ENCODE data around the gene KLF13.

KLF13 gene

DNA sequence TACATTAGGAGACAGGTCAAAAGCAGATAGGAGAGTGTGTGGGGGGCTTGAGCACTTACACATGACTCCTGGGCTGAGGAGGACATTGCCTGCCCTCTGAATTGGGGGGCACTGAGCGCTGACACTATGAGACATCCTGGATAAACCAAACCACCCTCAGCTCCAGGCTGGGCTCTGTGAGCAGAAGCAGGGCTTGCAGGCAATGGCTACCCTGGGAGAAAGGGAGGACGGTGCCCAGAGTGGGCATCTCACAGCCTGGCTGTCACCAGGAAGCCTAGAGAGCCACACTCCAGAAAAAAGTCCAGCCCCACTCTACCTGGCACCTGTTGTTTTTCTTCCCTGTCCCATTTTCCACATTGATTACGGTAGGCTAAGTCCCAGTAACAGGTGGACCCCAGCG is 8.2 kb upstream of the KLF13 start:
- Mint-ChIP-seq H3K27me3 (no peaks in the 10 kb centered on the region), H3K4me3 (no peak overlapping the region), H3K27ac (no peak overlapping the region), H3K4me1 (ENCODE audit: low read depth) (peaks cover 45% of the 10 kb centered on the region), H3K36me3 (no peaks in the 10 kb centered on the region), H3K9me3 (ENCODE audit: low read depth) (no peaks in the 10 kb centered on the region)

DNA sequence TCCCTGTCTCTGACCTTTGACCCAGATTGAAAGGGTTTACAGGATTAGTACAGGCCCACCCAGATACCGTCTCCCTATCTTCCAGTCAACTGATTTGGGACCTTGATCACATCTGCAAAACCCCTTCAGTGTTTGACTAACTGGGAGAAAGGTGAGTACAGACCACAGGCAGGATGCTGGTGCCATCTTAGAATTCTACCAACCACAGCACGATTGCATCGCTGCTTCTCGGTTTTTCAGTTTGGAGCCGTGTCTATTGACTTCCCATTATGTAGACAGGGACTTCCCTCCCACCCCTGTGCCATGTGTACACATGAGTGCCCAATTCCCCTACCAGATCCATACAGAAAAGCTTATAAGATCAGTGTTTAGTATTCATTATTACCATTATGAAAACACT is 6.6 kb upstream of the KLF13 start:
- Mint-ChIP-seq H3K27me3 (no peaks in the 10 kb centered on the region), H3K36me3 (no peaks in the 10 kb centered on the region), H3K4me3 (no peak overlapping the region), H3K4me1 (ENCODE audit: low read depth) (peaks cover 53% of the 10 kb centered on the region), H3K9me3 (ENCODE audit: low read depth) (no peaks in the 10 kb centered on the region), H3K27ac (no peak overlapping the region)

DNA sequence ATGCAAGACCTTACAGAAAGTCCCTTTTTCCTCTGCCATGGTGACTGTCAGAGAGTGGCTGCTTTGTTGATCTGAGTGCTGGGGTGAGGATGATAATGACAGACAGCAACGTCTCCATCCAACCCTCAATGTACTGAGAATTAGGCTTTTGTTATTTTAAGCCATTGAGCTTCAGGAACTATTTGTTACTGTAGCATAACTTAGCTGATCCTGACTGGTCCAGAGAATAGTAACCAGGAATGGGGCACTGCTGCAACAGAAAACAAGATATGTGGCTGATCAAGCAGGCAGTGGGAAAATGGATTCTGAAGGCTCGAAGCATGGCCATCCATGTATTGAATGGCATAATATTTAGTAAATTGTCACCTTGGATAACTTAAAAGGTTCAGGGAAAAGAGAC is 5.2 kb upstream of the KLF13 start:
- no peaks in the 10 kb centered on the region for H3K9me3 Mint-ChIP-seq (ENCODE audit: low read depth)
- no peaks in the 10 kb centered on the region for H3K27me3 Mint-ChIP-seq
- no peak overlapping the region for H3K4me3 Mint-ChIP-seq
- no peak overlapping the region for H3K27ac Mint-ChIP-seq
- H3K36me3 Mint-ChIP-seq: no peaks in the 10 kb centered on the region
- peaks cover 53% of the 10 kb centered on the region for H3K4me1 Mint-ChIP-seq (ENCODE audit: low read depth)

DNA sequence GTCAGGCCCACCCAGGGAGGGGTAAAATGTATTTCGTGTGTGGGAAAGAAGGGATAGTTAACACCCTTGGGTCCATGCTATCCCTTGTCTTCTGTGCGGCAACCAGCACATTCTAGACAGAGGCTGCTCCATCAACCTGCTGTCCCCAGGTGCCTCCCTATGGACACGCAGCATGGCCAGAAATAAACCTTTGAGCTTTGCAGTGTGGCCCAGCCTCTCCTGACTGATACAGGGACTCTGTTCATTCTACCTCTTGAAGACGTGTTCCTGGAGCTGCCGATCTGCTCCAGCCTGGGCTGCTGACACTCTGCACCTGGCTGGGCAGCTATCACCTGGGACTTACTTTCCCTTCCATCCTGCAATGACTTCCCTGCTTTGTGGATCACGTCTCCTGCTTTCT is 4.1 kb upstream of the KLF13 start:
- Mint-ChIP-seq H3K4me1 (ENCODE audit: low read depth) (peaks cover 42% of the 10 kb centered on the region), H3K27ac (no peak overlapping the region), H3K9me3 (ENCODE audit: low read depth) (no peaks in the 10 kb centered on the region), H3K27me3 (no peaks in the 10 kb centered on the region), H3K36me3 (no peaks in the 10 kb centered on the region), H3K4me3 (no peak overlapping the region)

DNA sequence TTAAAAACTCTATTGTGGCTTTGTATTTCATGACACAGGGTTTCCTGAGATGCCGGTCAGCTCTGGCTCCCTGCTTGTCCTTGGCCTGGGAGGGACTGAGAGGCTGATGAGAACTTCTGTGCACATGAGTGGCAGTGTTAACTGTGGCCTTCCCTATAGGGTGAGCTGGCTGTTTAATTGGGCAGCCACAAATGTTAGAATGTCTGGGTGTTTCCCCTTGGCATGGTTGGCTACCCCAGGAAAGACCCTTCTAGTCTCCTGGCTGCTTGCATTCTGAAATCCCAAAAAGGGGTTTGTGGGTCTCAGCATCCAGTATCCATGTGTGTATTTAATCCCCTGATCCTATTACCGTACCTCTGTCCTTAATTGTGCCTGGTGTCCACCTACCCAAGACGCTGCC is 3.0 kb upstream of the KLF13 start:
- Mint-ChIP-seq H3K27ac (peak overlapping the region; percentile 42), H3K9me3 (ENCODE audit: low read depth) (no peaks in the 10 kb centered on the region), H3K36me3 (no peaks in the 10 kb centered on the region), H3K4me1 (ENCODE audit: low read depth) (peaks cover 39% of the 10 kb centered on the region), H3K4me3 (no peak overlapping the region), H3K27me3 (no peaks in the 10 kb centered on the region)

DNA sequence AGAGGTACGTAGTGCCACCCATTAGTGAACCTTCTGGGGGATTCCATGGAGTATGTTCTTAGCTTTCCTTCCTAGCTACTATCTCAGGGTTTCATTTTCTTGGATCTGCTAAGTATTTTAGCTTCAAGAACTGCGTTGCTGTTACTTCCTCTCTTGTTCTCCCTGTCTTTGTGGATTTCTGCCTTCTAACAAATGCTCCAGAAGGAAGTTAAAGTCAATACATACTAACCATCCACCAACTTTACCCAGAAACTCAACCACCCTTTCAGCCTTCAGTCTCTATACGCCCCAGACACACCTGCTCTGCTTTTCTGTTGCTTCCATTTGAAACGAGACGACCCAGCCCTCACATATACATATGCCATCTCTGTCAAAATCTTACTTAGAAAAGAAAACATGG is 2.4 kb upstream of the KLF13 start:
- Mint-ChIP-seq H3K4me3 (peak overlapping the region; percentile 88), H3K36me3 (no peaks in the 10 kb centered on the region), H3K4me1 (ENCODE audit: low read depth) (peaks cover 43% of the 10 kb centered on the region), H3K9me3 (ENCODE audit: low read depth) (no peaks in the 10 kb centered on the region), H3K27me3 (no peaks in the 10 kb centered on the region), H3K27ac (peak overlapping the region; percentile 42)

DNA sequence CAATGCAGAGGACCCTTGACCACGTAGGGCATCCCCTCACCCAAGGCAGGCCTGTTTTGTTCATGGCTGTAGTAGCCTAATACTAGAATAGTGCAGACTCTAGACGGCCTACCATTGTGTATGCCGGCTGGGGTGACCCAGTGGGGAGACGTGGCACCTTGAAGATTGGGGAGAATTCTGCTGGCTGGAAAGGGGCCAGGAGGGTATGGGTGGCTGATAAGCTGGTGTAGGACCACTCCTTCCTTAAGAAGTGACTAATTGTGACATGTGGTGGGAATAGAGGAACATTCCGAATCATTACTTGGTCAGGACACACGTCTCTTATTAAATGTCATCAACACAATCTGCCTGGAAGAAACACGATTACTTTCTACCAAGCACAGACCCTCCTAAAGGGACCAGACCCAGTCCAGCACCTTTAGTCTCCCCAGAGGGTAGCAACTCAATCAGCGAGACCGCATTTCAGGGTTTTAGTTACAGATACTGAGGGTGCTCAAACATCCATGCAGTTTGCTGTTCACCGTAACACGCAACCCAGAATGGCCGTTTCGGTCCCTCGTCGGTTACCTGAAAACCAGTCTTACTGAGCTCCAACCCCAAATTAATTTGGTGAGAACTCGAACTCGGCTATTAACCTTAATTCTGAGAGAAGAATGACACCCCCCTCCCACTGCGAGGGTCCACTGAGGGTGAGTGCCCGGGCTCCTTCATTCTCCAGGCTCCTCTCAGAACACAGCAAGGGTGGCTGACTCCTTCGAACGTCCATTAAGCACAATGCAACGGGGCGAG is 1.6 kb upstream of the KLF13 start:
- Mint-ChIP-seq H3K9me3 (ENCODE audit: low read depth) (no peaks in the 10 kb centered on the region), H3K27me3 (no peaks in the 10 kb centered on the region), H3K4me1 (ENCODE audit: low read depth) (peaks cover 43% of the 10 kb centered on the region), H3K4me3 (peak overlapping the region; percentile 88), H3K27ac (peak overlapping the region; percentile 93), H3K36me3 (no peaks in the 10 kb centered on the region)

DNA sequence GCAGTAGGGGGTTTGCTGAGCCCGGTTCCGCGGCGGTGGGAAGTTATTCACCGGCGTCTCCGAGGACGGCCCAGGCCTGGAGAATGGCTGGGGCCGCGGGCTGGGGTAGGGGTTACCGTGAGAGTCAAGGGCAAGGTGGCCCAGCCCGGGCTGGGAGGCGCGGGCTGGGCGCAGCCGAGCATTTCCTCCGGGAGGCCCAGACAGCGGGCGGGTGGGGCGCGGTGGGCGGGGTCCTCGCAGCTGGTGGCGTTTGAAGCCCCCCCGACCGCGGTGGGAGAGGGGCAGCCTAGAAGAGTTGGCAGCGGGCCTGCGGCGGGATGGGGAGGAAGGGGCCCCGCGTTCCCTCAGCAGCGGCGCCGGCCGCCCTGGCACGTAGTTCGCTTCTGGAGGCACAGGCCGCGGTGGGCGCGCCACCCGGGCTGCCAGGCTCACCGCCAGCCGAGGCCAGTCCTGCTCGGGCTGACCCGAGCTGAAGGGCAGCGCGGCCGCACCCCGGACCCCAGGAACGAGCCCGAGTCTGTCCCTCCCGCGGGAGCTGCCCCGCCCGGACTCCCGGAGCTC is 960 bp upstream of the KLF13 start:
- H3K27me3 Mint-ChIP-seq: no peaks in the 10 kb centered on the region
- H3K9me3 Mint-ChIP-seq (ENCODE audit: low read depth): no peaks in the 10 kb centered on the region
- peak overlapping the region; percentile 88 for H3K4me3 Mint-ChIP-seq
- no peaks in the 10 kb centered on the region for H3K36me3 Mint-ChIP-seq
- peaks cover 46% of the 10 kb centered on the region for H3K4me1 Mint-ChIP-seq (ENCODE audit: low read depth)
- H3K27ac Mint-ChIP-seq: peak overlapping the region; percentile 93

DNA sequence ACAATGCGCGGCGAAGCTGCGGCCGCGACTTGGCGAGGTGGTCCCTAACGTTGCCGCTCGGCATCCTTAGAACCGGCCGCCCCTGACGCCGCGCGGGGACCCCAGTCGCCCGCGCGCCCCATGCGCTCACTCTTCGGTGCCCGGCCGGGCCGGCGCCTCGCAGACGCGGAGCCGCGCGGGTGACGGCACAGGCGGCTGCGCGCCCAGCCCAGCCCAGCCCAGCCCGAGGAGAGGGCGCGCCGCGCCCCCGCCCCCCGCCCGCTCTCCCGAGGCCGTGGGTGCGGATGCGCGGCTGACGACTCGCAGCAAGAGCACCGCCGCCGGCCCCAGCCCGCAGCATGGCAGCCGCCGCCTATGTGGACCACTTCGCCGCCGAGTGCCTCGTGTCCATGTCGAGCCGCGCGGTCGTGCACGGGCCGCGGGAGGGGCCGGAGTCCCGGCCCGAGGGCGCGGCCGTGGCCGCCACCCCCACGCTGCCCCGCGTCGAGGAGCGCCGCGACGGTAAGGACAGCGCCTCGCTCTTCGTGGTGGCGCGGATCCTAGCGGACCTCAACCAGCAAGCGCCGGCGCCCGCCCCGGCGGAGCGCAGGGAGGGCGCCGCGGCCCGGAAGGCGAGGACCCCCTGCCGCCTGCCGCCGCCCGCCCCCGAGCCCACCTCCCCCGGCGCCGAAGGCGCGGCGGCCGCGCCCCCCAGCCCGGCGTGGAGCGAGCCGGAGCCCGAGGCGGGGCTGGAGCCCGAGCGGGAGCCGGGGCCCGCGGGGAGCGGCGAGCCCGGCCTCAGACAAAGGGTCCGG is 437 bp downstream of the KLF13 start:
- H3K9me3 Mint-ChIP-seq (ENCODE audit: low read depth): no peaks in the 10 kb centered on the region
- H3K27me3 Mint-ChIP-seq: no peaks in the 10 kb centered on the region
- H3K27ac Mint-ChIP-seq: no peak overlapping the region
- H3K4me3 Mint-ChIP-seq: peak overlapping the region; percentile 35
- peaks cover 56% of the 10 kb centered on the region for H3K4me1 Mint-ChIP-seq (ENCODE audit: low read depth)
- no peaks in the 10 kb centered on the region for H3K36me3 Mint-ChIP-seq

DNA sequence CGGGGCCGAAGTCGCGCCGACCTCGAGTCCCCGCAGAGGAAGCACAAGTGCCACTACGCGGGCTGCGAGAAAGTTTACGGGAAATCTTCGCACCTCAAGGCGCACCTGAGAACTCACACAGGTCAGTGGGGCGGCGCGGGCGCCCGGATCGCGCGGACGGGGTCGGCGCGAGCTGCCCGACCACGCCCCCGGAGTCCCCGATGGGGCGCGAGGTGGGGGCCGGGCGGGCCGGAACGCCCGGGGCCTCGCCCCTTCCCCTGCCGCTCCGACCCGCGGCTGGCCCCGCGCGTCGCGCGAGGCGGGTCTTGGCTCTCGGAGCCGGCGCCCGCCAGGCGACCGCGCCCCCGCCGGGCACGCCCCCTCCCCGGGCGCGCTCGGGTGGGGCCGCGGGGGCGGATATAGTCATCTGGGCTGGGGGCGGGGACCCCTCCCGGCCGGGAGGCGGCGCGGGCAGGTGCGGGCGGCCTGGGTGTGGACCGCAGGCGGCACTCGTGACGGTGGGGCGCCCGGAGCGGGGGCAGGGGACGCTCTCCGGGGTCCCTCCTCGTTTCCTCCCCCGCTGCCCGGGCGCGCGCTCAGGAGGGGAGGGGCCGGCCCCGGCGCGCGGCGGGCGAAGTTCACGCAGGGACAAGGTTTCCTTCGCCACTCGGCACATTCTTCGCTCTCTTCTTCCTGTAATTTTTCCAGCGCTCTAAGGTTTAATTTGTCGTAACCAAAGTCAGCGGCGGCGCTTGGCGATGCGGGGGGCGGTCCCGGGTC is 1.2 kb downstream of the KLF13 start:
- no peaks in the 10 kb centered on the region for H3K9me3 Mint-ChIP-seq (ENCODE audit: low read depth)

DNA sequence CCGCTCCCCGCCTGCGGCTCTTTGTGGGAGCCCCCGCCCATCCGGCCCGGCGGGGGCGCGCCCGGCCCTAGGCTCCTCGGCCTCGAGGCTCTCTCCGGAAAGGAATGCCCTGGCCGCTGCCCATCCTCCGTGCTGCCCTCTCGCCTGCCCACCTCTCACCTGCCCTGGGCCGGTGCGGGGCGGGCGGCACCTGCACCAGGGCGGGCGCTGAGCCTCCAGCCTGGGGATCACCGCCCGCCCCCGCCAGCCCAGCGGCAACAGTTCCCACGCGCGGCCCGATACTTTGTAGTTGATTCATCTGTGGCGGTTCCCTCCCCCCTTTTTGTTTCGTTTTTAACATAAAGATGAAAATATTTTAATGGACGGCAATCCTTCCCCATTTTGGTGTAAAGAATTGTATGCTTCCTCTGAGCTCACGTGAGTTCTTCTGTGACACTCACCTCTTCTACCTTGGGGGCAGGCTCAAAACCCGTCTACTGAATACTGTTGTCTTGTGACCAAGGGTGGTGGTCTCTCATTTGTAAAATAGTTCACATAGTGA is 1.9 kb downstream of the KLF13 start:
- Mint-ChIP-seq H3K36me3 (no peaks in the 10 kb centered on the region), H3K27ac (peak overlapping the region; percentile 94), H3K27me3 (no peaks in the 10 kb centered on the region), H3K4me3 (peak overlapping the region; percentile 96), H3K9me3 (ENCODE audit: low read depth) (no peaks in the 10 kb centered on the region), H3K4me1 (ENCODE audit: low read depth) (peaks cover 62% of the 10 kb centered on the region)

More for the DNA sequence above, 1.2 kb downstream of the KLF13 start:
- Mint-ChIP-seq H3K4me1 (ENCODE audit: low read depth) (peaks cover 60% of the 10 kb centered on the region), H3K27ac (peak overlapping the region; percentile 41), H3K36me3 (no peaks in the 10 kb centered on the region), H3K4me3 (peak overlapping the region; percentile 96), H3K27me3 (no peaks in the 10 kb centered on the region)

DNA sequence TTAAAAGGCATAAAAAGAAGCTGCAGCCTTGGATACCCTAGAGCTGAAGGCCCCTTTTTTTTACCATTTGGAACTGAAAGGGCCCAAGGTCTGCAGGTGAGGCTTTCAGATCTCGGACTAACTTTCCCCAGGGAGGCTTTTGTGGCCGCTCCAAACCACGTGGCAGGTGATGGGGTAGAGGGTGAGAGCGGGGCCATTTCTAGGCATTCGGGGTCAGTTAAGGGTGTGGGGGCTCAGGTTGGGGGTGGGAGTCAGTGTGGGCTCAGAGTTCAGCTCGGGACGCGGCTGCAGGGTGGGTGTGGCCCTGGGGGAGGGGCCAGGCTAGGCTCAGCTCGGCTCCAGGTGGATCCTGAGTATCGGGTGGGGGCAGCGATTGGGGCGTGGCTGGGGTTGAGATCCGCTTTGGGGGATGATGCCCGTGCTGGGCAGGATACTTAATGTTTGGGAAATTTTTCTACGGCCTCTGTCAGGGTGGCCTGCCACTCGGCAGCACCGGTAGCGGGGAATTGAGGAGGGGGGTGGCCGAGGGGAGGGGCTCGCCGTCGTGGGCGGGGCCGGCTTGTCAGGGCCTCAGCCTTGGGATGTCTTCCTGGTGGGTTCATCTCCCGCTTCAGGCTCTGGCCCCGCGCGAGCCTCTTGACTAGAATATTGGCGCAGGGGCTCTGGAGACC is 2.5 kb downstream of the KLF13 start:
- Mint-ChIP-seq H3K27ac (peak overlapping the region; percentile 94), H3K4me3 (peak overlapping the region; percentile 96), H3K4me1 (ENCODE audit: low read depth) (peaks cover 67% of the 10 kb centered on the region), H3K36me3 (no peaks in the 10 kb centered on the region), H3K9me3 (ENCODE audit: low read depth) (no peaks in the 10 kb centered on the region), H3K27me3 (no peaks in the 10 kb centered on the region)

DNA sequence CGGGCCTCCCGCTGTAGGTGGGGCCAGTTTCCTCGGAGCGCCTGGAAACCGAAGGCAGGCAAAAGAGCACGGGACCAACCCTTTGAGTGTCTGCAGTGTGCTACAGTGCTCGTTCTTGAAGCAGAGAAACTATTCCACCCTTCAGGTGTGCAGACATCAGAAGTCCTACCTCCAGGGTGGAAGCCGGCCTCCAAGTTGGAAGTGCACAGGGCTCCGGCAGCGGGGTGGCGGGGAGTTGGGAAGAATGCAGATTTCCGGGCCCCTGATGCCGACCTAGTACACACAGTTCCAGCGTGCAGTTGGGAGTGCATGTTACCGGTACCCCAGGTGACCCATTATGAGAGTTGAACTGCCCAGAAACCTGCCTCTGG is 3.0 kb downstream of the KLF13 start:
- peak overlapping the region; percentile 94 for H3K27ac Mint-ChIP-seq
- H3K27me3 Mint-ChIP-seq: no peaks in the 10 kb centered on the region
- no peaks in the 10 kb centered on the region for H3K9me3 Mint-ChIP-seq (ENCODE audit: low read depth)
- peaks cover 64% of the 10 kb centered on the region for H3K4me1 Mint-ChIP-seq (ENCODE audit: low read depth)
- peak overlapping the region; percentile 96 for H3K4me3 Mint-ChIP-seq
- peaks cover under 1% of the 10 kb centered on the region for H3K36me3 Mint-ChIP-seq

DNA sequence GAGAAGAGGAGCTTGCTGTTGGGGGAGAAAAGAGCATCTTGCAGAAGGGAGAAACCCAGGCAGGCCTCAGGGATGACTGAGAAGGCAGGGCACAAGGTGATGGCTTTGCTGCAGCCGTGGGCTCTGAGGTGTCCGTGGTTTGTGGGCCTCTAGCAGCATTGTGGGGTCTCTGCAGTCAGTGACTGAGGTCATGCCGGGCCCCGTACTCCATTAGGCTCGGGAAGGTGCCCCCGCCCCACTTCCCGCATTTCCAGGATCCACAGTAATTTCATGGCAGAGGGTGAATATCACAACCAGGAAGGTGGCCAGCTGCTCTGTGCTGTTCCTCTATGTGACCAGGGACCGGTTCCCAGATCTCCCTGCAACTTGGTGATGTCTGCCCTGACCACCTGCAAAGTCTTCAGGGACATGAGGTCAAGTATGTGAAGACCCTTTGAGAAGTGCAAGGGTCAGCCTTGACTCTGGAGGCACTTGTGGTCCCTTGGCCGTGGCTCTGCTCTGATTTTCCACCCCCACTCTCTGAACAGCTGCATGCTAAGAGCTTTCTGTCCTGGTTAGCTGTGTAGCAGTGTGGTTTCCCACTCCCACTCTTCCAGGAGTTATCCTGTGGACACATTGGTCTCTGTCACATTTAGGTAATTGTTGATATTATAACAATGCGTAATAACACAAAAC is 3.6 kb downstream of the KLF13 start:
- H3K4me1 Mint-ChIP-seq (ENCODE audit: low read depth): peaks cover 64% of the 10 kb centered on the region
- no peaks in the 10 kb centered on the region for H3K27me3 Mint-ChIP-seq
- peak overlapping the region; percentile 96 for H3K4me3 Mint-ChIP-seq
- peak overlapping the region; percentile 94 for H3K27ac Mint-ChIP-seq
- peaks cover 3% of the 10 kb centered on the region for H3K36me3 Mint-ChIP-seq
- no peaks in the 10 kb centered on the region for H3K9me3 Mint-ChIP-seq (ENCODE audit: low read depth)
